Testis (tissue), 3 donors: ENCODE data around the gene JAKMIP1. TPM values are rescaled to one million over a fixed set of nuclear protein-coding genes. Genes with fewer than 3 reads are reported as not detected.

Experiments
- DNase-seq: peaks from one replicate; pipeline ENCODE4 v3.0.0-alpha.2; 2019
- H3K27ac ChIP-seq, 2 donors: fragments of 200-600 bp; sonication (generic); one replicate each; pipeline ENCODE4 v1.5.1; 2019
- H3K27me3 ChIP-seq: fragments of 200-600 bp; sonication (generic); one replicate; pipeline ENCODE4 v1.5.1; 2019
- H3K36me3 ChIP-seq: fragments of 200-600 bp; sonication (generic); one replicate; pipeline ENCODE4 v1.5.1; 2017; ENCODE audit warnings: low read depth; ENCODE audit errors: missing control alignments
- H3K4me1 ChIP-seq: fragments of 200-600 bp; sonication (generic); one replicate; pipeline ENCODE4 v1.5.1; 2019
- H3K4me3 ChIP-seq, 2 donors: fragments of 200-600 bp; sonication (generic); one replicate each; pipeline ENCODE4 v1.5.1; 2017 to 2019
- H3K9me3 ChIP-seq: fragments of 200-600 bp; sonication (generic); one replicate; pipeline ENCODE4 v1.5.1; 2017
- POLR2A ChIP-seq: fragments of 450-650 bp; IDR thresholded peaks from one replicate; pipeline ENCODE4 v1.6.1; 2017; ENCODE audit warnings: antibody characterized with exemption, mild to moderate bottlenecking, moderate library complexity
- WGBS, 2 donors: methylation state at CpG; one replicate each; pipeline ENCODE4 v1.1.5; 2018; 5-methylcytosine and 5-hydroxymethylcytosine counted together
- intact Hi-C: fragments of 100-400 bp; cut with DNase I; formaldehyde crosslinking; loops from one replicate; pipeline ENCODE4 v1.15.1; 2023; ENCODE audit warnings: low total_unique reads
- polyA plus RNA-seq: library from polyadenylated mRNA; stranded (reverse); fragments of 350-450 nt; fragmentation: Illumina TruSeq; extraction: RNeasy Lipid Tissue Mini Kit (QIAGEN cat#74804); gene quantifications from one replicate; pipeline ENCODE4 v1.2.3, GENCODE V29; 2014; ENCODE audit warnings: low read depth, low replicate concordance; ENCODE audit not compliant: insufficient read depth
- total RNA-seq, 2 donors: library from RNA; depleted of rRNA; stranded (reverse); fragments of >200 nt; gene quantifications; one replicate each; pipeline ENCODE4 v1.2.3, GENCODE V29; 2016
- TF ChIP-seq, protein P1 (sequence below), 3 experiments: fragments of 450-650 bp in 2 of 3; fragments of 200-600 bp in 1 of 3; sonication (generic) in 1 of 3; IDR thresholded peaks; one replicate each; pipeline ENCODE4 v1.5.1; 2016 to 2019; ENCODE audit warnings: antibody characterized with exemption in 3 of 3, mild to moderate bottlenecking in 2 of 3, moderate library complexity in 1 of 3

The JAKMIP1 gene
- total and polyA plus RNA-seq, 3 donors from 2014 or later = 10.7 to 18.1 (median 15.2) TPM

GRCh38 chr4:6169239-6169638 lies 31.1 kb downstream of the JAKMIP1 start:
- intact Hi-C loops = no loop called here
- no peaks in the 10 kb centered on the region for H3K9me3 ChIP-seq
- no peak for DNase-seq
- no peak overlapping the region for H3K27ac ChIP-seq
- no peaks in the 10 kb centered on the region for H3K4me1 ChIP-seq
- no peaks in the 10 kb centered on the region for H3K27me3 ChIP-seq
- no peaks in the 10 kb centered on the region for H3K36me3 ChIP-seq
- H3K4me3 ChIP-seq = no peak overlapping the region
- TF ChIP-seq, protein P1, sequence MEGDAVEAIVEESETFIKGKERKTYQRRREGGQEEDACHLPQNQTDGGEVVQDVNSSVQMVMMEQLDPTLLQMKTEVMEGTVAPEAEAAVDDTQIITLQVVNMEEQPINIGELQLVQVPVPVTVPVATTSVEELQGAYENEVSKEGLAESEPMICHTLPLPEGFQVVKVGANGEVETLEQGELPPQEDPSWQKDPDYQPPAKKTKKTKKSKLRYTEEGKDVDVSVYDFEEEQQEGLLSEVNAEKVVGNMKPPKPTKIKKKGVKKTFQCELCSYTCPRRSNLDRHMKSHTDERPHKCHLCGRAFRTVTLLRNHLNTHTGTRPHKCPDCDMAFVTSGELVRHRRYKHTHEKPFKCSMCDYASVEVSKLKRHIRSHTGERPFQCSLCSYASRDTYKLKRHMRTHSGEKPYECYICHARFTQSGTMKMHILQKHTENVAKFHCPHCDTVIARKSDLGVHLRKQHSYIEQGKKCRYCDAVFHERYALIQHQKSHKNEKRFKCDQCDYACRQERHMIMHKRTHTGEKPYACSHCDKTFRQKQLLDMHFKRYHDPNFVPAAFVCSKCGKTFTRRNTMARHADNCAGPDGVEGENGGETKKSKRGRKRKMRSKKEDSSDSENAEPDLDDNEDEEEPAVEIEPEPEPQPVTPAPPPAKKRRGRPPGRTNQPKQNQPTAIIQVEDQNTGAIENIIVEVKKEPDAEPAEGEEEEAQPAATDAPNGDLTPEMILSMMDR (IDR thresholded peaks at IDR 0.05) = no peak
- WGBS, 2 donors = 77 to 86% methylated on average over 4 of the region's 4 CpGs

DNA sequence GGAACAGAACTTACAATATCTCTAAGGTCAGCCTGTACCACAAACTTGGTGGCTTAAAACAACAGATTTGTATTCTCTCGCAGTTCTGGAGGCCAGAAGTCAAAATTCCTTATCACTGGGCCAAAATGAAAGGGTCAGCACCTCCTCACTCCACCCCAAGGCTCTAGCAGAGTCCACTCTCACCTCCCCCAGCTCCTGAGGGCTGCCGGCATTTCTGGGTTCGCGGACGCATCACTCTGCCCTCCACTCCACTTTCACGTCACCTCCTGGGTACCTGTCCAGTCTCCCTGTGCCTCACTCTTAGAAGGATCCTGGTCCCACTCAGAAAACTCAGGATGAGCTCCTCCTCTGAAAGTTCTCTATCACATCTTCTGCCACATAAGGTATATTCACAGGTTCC lies 34.6 kb downstream of the JAKMIP1 start:
- intact Hi-C loops = no loop called here
- Histone ChIP-seq H3K4me1 (no peaks in the 10 kb centered on the region), H3K27me3 (no peaks in the 10 kb centered on the region), H3K36me3 (no peaks in the 10 kb centered on the region), H3K9me3 (no peaks in the 10 kb centered on the region), H3K4me3 (no peak overlapping the region), H3K27ac (no peak overlapping the region)
- TF ChIP-seq, protein P1 (IDR thresholded peaks at IDR 0.05) = no peak
- TF ChIP-seq POLR2A = no peak
- DNase-seq = no peak
- WGBS, 2 donors = 85 to 96% methylated on average over 6 of the region's 6 CpGs

DNA sequence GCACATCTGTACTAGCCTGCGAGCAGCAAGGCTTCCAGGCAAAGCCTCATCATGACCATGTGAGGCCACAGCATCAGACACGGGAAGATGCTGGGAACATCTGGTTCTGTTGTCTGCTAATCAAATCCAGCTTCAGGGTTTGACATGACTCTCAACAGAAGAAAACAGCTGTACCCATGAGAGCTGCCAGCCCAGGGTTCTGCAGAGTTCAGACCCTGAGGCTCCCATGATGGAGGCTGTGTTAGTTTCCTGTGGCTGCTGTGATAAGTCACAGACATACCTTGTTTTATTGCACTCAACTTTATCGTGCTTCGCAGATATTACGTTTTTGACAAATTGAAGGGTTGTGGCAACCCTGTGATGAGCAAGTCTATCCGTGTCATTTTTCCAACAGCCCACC lies 37.5 kb downstream of the JAKMIP1 start:
- intact Hi-C loops = no loop called here
- Histone ChIP-seq H3K4me1 (no peaks in the 10 kb centered on the region), H3K27me3 (no peaks in the 10 kb centered on the region), H3K36me3 (no peaks in the 10 kb centered on the region), H3K9me3 (no peaks in the 10 kb centered on the region), H3K27ac (no peak overlapping the region), H3K4me3 (no peak overlapping the region)
- WGBS, 2 donors = 88 to 98% methylated on average over 4 to 6 of the region's 6 CpGs
- DNase-seq = no peak
- no peak for TF ChIP-seq POLR2A
- TF ChIP-seq, protein P1 (IDR thresholded peaks at IDR 0.05) = no peak

GRCh38 chr4:6161921-6162464 lies 38.4 kb downstream of the JAKMIP1 start:
- Histone ChIP-seq H3K9me3 (no peaks in the 10 kb centered on the region), H3K4me1 (no peaks in the 10 kb centered on the region), H3K27ac (no peak overlapping the region), H3K36me3 (no peaks in the 10 kb centered on the region), H3K4me3 (no peak overlapping the region), H3K27me3 (no peaks in the 10 kb centered on the region)
- intact Hi-C loops = no loop called here
- no peak for DNase-seq
- WGBS, 2 donors = 85 to 92% methylated on average over 6 to 10 of the region's 10 CpGs
- TF ChIP-seq, protein P1 (IDR thresholded peaks at IDR 0.05) = no peak
- TF ChIP-seq POLR2A = no peak

DNA sequence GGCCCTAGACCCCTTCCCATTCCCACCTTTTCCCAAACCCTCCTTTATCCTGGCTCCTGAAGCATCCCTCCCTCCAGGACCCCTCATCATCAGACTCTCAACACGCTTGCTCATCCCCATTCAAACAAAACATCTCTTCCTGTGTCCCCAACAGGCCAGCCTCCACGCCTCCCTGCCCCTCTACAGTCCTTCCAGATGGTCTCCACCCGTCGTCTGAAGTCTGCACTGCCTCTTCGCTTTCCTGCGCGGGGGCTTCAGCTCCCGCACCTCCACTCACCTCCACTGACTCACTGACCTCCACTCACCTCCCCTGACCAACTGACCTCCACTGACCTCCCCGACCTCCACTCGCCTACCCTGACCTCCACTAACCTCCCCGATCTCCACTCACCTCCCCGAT lies 39.8 kb downstream of the JAKMIP1 start:
- no peak for DNase-seq
- Histone ChIP-seq H3K27ac (no peak overlapping the region), H3K4me1 (no peaks in the 10 kb centered on the region), H3K27me3 (no peaks in the 10 kb centered on the region), H3K9me3 (no peaks in the 10 kb centered on the region), H3K36me3 (no peaks in the 10 kb centered on the region), H3K4me3 (no peak overlapping the region)
- TF ChIP-seq, protein P1 (IDR thresholded peaks at IDR 0.05) = no peak
- no peak for TF ChIP-seq POLR2A
- intact Hi-C loops = no loop called here
- 88 to 91% methylated on average over 12 of the region's 12 CpGs for WGBS, 2 donors
